HepG2 (cell line): Measurements from ENCODE around the gene ACKR3.

Experiments
- CTCF ChIP-seq: sonication (generic); formaldehyde crosslinking; IDR thresholded peaks from 2 replicates; pipeline ENCODE4 v1.5.0; 2020; ENCODE audit warnings: mild to moderate bottlenecking, missing genetic modification reagents, moderate library complexity
- MTA3 ChIP-seq: sonication (generic); formaldehyde crosslinking; IDR thresholded peaks from 2 replicates; pipeline ENCODE4 v1.4.0; 2020; ENCODE audit warnings: missing genetic modification reagents
- ZNF570 ChIP-seq: sonication (generic); formaldehyde crosslinking; IDR thresholded peaks from 2 replicates; pipeline ENCODE4 v1.4.0; 2020; ENCODE audit warnings: mild to moderate bottlenecking, missing genetic modification reagents, borderline replicate concordance

DNA sequence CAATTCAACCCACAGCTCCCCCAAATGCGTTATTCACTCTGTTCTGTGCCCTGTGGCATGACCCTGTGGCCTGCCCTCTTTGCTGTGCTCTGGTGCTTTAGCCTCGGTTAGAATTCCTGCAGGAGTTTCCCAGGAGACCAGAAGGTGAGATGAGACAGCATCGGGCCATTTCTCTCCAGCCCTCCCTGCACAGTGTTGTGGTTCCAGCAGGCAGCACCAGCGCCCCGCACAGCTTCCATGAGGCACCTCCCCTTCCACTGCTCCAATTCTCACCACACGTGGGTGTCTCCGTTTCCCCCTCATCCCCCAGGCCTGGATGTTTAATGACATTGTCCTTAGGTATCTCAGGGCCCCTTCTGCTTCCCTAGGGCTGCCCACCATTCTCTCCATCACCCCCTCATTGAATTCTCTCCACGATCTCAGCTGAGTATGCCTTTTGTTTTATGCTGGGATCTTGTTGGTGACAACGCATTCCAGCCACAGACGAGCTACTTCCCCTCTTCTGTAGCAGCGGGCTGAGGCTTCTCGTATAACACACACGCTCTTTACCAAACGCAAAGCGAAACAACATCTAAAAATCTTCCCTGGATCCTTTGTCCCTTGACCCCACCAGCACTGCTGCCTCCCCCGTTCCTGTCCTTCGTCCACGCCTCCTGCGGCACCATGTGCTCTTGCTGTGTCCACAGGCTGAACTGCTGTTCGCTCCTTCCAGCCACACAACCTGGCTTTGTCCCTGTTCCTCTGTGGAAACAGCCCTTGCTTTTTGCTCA is 35.1 kb downstream of the ACKR3 start:
- TF ChIP-seq CTCF = no peak
- no peak for TF ChIP-seq MTA3
- no peak for TF ChIP-seq ZNF570
